GM12878 (cell line): Measurements from ENCODE around the gene FGF13. TPM values are rescaled to one million over a fixed set of nuclear protein-coding genes. Genes with fewer than 3 reads are reported as not detected.

Experiments used
- ATAC-seq: fragments of 200-7000 bp; cut with Tn5 transposase; 3 replicates; pipeline ENCODE4 v1.9.1; 2020; ENCODE audit warnings: mild to moderate bottlenecking, moderate library complexity
- BruUV-seq: library from RNA; stranded (reverse); fragments of 400-500 nt; replicated peaks from 2 replicates; lab custom pipeline; 2021; lab: Mats Ljungman, UMichigan
- CTCF ChIA-PET: fragments of 300-600 bp; sonication (Branson Sonifier 250); formaldehyde crosslinking; extraction: SDS; loops from one replicate; lab custom pipeline; 2021; ENCODE audit warnings: inconsistent platforms; lab: Yijun Ruan, JAX
- POLR2A ChIA-PET: fragments of 350-600 bp; formaldehyde crosslinking; extraction: SDS; loops from one replicate; lab custom pipeline; 2021; ENCODE audit warnings: inconsistent platforms; lab: Charles Lee
- RAD21 ChIA-PET: fragments of 300-600 bp; sonication (Branson Sonifier 250); formaldehyde crosslinking; loops from one replicate; lab custom pipeline; 2023; ENCODE audit warnings: antibody characterized with exemption; ENCODE audit not compliant: unreplicated experiment; lab: Charles Lee
- SMC1A ChIA-PET: fragments of 300-600 bp; sonication (Branson Sonifier 250); formaldehyde crosslinking; loops from one replicate; lab custom pipeline; 2023; ENCODE audit not compliant: unreplicated experiment, uncharacterized antibody; lab: Charles Lee
- DNase-seq: peaks from one replicate; pipeline ENCODE4 v3.0.0-alpha.2; 2011; ENCODE audit warnings: low read depth, low spot score
- FAIRE-seq: peaks from 3 replicates; lab custom pipeline; 2011; peaks lifted over from hg19 to GRCh38; lab: Jason Lieb, UNC
- H2AFZ ChIP-seq: 2 replicates; pipeline ENCODE4 v1.6.0; 2011; ENCODE audit warnings: low read depth, low read length, control low read depth; ENCODE audit not compliant: control insufficient read depth
- H3K27ac ChIP-seq: 2 replicates; pipeline ENCODE4 v1.5.1; 2011; ENCODE audit warnings: control low read depth; ENCODE audit not compliant: control insufficient read depth, insufficient read depth
- H3K27me3 ChIP-seq, 2 experiments: replicated peaks in 1 of 2; 2 replicates each; pipeline versions ENCODE4 v1.6.0 to v1.6.1; 2011; ENCODE audit warnings: low read length in 1 of 2; ENCODE audit not compliant: control insufficient read depth in 2 of 2, insufficient read depth in 2 of 2
- H3K36me3 ChIP-seq, 2 experiments: 2 replicates each; pipeline ENCODE4 v1.5.1; 2011; ENCODE audit warnings: low read length in 1 of 2; ENCODE audit not compliant: control insufficient read depth in 2 of 2, insufficient read depth in 2 of 2
- H3K4me1 ChIP-seq: 2 replicates; pipeline ENCODE4 v1.6.1; 2011; ENCODE audit warnings: mild to moderate bottlenecking, low read length, moderate library complexity, mixed read lengths; ENCODE audit not compliant: control insufficient read depth, insufficient read depth
- H3K4me2 ChIP-seq: 2 replicates; pipeline ENCODE4 v1.6.0; 2011; ENCODE audit warnings: control low read depth; ENCODE audit not compliant: control insufficient read depth, insufficient read depth
- H3K4me3 ChIP-seq: fragments of 200-600 bp; sonication (generic); 2 replicates; pipeline ENCODE4 v1.5.1; 2016
- H3K79me2 ChIP-seq: 2 replicates; pipeline ENCODE4 v1.6.0; 2011; ENCODE audit warnings: low read length; ENCODE audit not compliant: control insufficient read depth, insufficient read depth
- H3K9ac ChIP-seq: 2 replicates; pipeline ENCODE4 v1.8.0; 2011; ENCODE audit warnings: low read length, control low read depth, mixed read lengths; ENCODE audit not compliant: control insufficient read depth, insufficient read depth
- H3K9me3 ChIP-seq: replicated peaks from 3 replicates; pipeline ENCODE4 v1.5.1; 2011; ENCODE audit warnings: mild to moderate bottlenecking, low read length; ENCODE audit not compliant: control insufficient read depth, insufficient read depth
- H4K20me1 ChIP-seq: 2 replicates; pipeline ENCODE4 v1.6.0; 2011; ENCODE audit not compliant: control insufficient read depth, insufficient read depth
- BHLHE40 ChIP-seq, 2 experiments: fragments of 450-650 bp in 1 of 2; IDR thresholded peaks; 2 replicates each; pipeline ENCODE4 v1.6.1; 2011 to 2017; ENCODE audit warnings: low read depth in 2 of 2, borderline replicate concordance in 1 of 2, improper control_type of control experiment in 1 of 2, low read length in 1 of 2, mild to moderate bottlenecking in 1 of 2
- EGR1 ChIP-seq, 2 experiments: IDR thresholded peaks; 1 replicate in 1 of 2; 2 replicates in 1 of 2; pipeline ENCODE4 v1.6.1; 2011 to 2012; ENCODE audit warnings: low read depth in 2 of 2, low read length in 2 of 2, borderline replicate concordance in 1 of 2, mild to moderate bottlenecking in 1 of 2, moderate library complexity in 1 of 2
- FOXM1 ChIP-seq: IDR thresholded peaks from 2 replicates; pipeline ENCODE4 v1.6.1; 2012; ENCODE audit warnings: low read depth, mild to moderate bottlenecking, inconsistent platforms, low read length, moderate library complexity
- GATAD2B ChIP-seq: fragments of 450-650 bp; conservative IDR thresholded peaks from 2 replicates; pipeline ENCODE4 v1.6.1; 2017; ENCODE audit warnings: low read depth, mild to moderate bottlenecking, moderate library complexity
- NFXL1 ChIP-seq: fragments of 450-650 bp; IDR thresholded peaks from 2 replicates; pipeline ENCODE4 v1.6.1; 2017; ENCODE audit warnings: antibody characterized with exemption, mild to moderate bottlenecking, borderline replicate concordance
- NR2F1 ChIP-seq: fragments of 450-650 bp; conservative IDR thresholded peaks from 2 replicates; pipeline ENCODE4 v1.6.1; 2017; ENCODE audit warnings: mild to moderate bottlenecking
- PAX5 ChIP-seq: IDR thresholded peaks from 2 replicates; pipeline ENCODE4 v1.6.1; 2011; ENCODE audit warnings: low read depth, low read length, borderline replicate concordance
- PBX3 ChIP-seq: IDR thresholded peaks from 2 replicates; pipeline ENCODE4 v1.6.1; 2011; ENCODE audit warnings: mild to moderate bottlenecking, low read depth, low read length, moderate library complexity; ENCODE audit not compliant: insufficient replicate concordance
- RAD21 ChIP-seq: IDR thresholded peaks from 2 replicates; pipeline ENCODE4 v1.6.1; 2011; ENCODE audit warnings: mild to moderate bottlenecking, low read depth, low read length, moderate library complexity; ENCODE audit not compliant: insufficient read depth
- TAF1 ChIP-seq: IDR thresholded peaks from 2 replicates; pipeline ENCODE4 v1.6.1; 2011; ENCODE audit warnings: mild to moderate bottlenecking, low read depth, low read length, borderline replicate concordance
- WGBS: methylation state at CpG from one replicate; pipeline ENCODE4 v1.1.6; 2016; ENCODE audit warnings: low lambda C conversion rate; ENCODE audit not compliant: insufficient replicate concordance, insufficient coverage; ENCODE audit errors: missing lambda C conversion rate; 5-methylcytosine and 5-hydroxymethylcytosine counted together
- in situ Hi-C: fragments of 300-500 bp; cut with MboI; formaldehyde crosslinking; loops from 9 replicates; pipeline ENCODE4 v1.14.3; 2018; ENCODE audit warnings: mixed read lengths
- intact Hi-C: fragments of 100-400 bp; cut with micrococcal nuclease; formaldehyde crosslinking; loops from one replicate; pipeline ENCODE4 v1.14.2; 2022; ENCODE audit not compliant: unreplicated experiment
- polyA plus RNA-seq, 11 experiments: library from polyadenylated mRNA; depleted of rRNA in 4 of 11; unstranded in 6 of 11; stranded (reverse) in 5 of 11; fragments of >200 nt; fragmentation: Nextera tagmentation in 4 of 11; fragmentation: Illumina TruSeq in 1 of 11; extraction: Ambion mirVana in 4 of 11; extraction: Trizol in 1 of 11; gene quantifications; 1 replicate in 1 of 11; 2 replicates in 10 of 11; pipeline versions ENCODE4 v1.2.1 to v1.2.3, GENCODE V29; 2011 to 2016; ENCODE audit warnings: inconsistent platforms in 2 of 11, missing spikeins in 2 of 11, low read depth in 1 of 11
- total RNA-seq, 4 experiments: library from RNA; depleted of rRNA in 3 of 4; stranded (reverse); fragments of >200 nt in 3 of 4; fragmentation: Illumina TruSeq in 1 of 4; extraction: Trizol in 1 of 4; gene quantifications; 2 replicates each; pipeline versions ENCODE4 v1.2.1 to v1.2.3, GENCODE V29; 2013 to 2021

Gene FGF13
- total and polyA plus RNA-seq, 10 of the 15 experiments (the other 5 are each of a cell fraction or from before 2014, with no cell fraction given): 0.08 to 0.68 (median 0.28) TPM; not detected in 1

- RAD21 ChIA-PET: no interaction called here
- intact Hi-C loops: no loop called here
- no TSS peak for BruUV-seq
- TF ChIP-seq GATAD2B: no peak
- no peak for TF ChIP-seq BHLHE40 (IDR thresholded peaks at IDR 0.05; ENCODE audit: borderline replicate concordance in 1 of 2, low read depth in 2 of 2, low read length in 1 of 2)
- TF ChIP-seq TAF1: no peak
- no peak overlapping the region for H3K27ac ChIP-seq
- H3K4me3 ChIP-seq: no peak overlapping the region
- H2AFZ ChIP-seq: no peak overlapping the region
- SMC1A ChIA-PET: no interaction called here
- H3K4me1 ChIP-seq: no peaks in the 10 kb centered on the region
- no peaks in the 10 kb centered on the region for H3K9me3 ChIP-seq
- no peaks in the 10 kb centered on the region for H3K27me3 ChIP-seq
- no peak overlapping the region for H3K9ac ChIP-seq
- H4K20me1 ChIP-seq: no peaks in the 10 kb centered on the region
- POLR2A ChIA-PET: no interaction called here
- H3K79me2 ChIP-seq: no peaks in the 10 kb centered on the region
- ATAC-seq: no peak
- no peak for DNase-seq
- no peak for FAIRE-seq
- CTCF ChIA-PET: no interaction called here
- no peaks in the 10 kb centered on the region for H3K36me3 ChIP-seq
- no peak overlapping the region for H3K4me2 ChIP-seq
- in situ Hi-C loops: no loop called here
Measured at GRCh38 chrX:138690591-138690990, 20.9 kb downstream of the FGF13 start.

GRCh38 chrX:138683600-138683999 is 27.9 kb downstream of the FGF13 start:
- BruUV-seq: no TSS peak
- ChIA-PET POLR2A (no interaction called here), SMC1A (no interaction called here), CTCF (no interaction called here), RAD21 (no interaction called here)
- H3K4me1 ChIP-seq: no peaks in the 10 kb centered on the region
- no peak overlapping the region for H3K4me2 ChIP-seq
- no peak overlapping the region for H3K4me3 ChIP-seq
- H2AFZ ChIP-seq: no peak overlapping the region
- FAIRE-seq (no peak), DNase-seq (no peak), ATAC-seq (no peak)
- no peaks in the 10 kb centered on the region for H4K20me1 ChIP-seq
- H3K36me3 ChIP-seq: no peaks in the 10 kb centered on the region
- H3K27ac ChIP-seq: no peak overlapping the region
- no peaks in the 10 kb centered on the region for H3K79me2 ChIP-seq
- no peak for TF ChIP-seq NR2F1
- TF ChIP-seq PBX3: no peak
- no peak for TF ChIP-seq EGR1 (IDR thresholded peaks at IDR 0.05; ENCODE audit: borderline replicate concordance in 1 of 2, low read depth in 2 of 2, low read length in 2 of 2)
- TF ChIP-seq NFXL1: no peak
- no peak for TF ChIP-seq PAX5
- no peak for TF ChIP-seq FOXM1
- TF ChIP-seq RAD21: no peak
- 29% methylated on average over 4 of the region's 4 CpGs for WGBS
- in situ Hi-C loops: no loop called here
- no peaks in the 10 kb centered on the region for H3K27me3 ChIP-seq
- no peak overlapping the region for H3K9ac ChIP-seq
- intact Hi-C loops: no loop called here
- H3K9me3 ChIP-seq: no peaks in the 10 kb centered on the region
